HG03280 (cell line): Measurements from ENCODE around the gene ESAM.
A peak's percentile ranks its signal among the peaks of the same experiment; 100 is the strongest.
"Not testable (repeated sequence)": the region's sequence is repeated elsewhere in the genome, so short reads cannot be mapped to it uniquely, and the experiment has no call there.

Experiments
- ATAC-seq: cut with Tn5 transposase; IDR thresholded peaks from one replicate; pipeline ENCODE4 v1.9.1; 2021; ENCODE audit warnings: mild to moderate bottlenecking, moderate library complexity; ENCODE audit not compliant: unreplicated experiment

The ESAM gene

GRCh38 chr11:124776865-124777645 is 15.0 kb upstream of the ESAM start:
- no peak for ATAC-seq

DNA sequence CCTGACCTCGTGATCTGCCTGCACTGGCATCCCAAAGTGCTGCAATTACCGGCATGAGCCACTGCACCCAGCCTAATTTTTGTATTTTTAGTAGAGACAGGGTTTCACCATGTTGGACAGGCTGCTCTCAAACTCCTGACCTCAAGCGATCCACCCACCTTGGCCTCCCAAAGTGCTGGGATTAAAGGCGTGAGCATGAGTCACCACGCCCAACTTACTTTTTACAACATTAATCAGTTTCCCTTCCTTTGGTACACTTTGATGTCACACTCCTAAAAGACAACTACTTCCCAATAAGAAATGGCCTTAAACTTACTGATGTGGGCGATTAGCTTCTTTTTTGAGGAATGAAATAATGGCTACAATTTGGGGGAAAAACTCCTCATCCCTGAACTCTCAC is 8.9 kb upstream of the ESAM start:
- not testable (repeated sequence) for ATAC-seq

DNA sequence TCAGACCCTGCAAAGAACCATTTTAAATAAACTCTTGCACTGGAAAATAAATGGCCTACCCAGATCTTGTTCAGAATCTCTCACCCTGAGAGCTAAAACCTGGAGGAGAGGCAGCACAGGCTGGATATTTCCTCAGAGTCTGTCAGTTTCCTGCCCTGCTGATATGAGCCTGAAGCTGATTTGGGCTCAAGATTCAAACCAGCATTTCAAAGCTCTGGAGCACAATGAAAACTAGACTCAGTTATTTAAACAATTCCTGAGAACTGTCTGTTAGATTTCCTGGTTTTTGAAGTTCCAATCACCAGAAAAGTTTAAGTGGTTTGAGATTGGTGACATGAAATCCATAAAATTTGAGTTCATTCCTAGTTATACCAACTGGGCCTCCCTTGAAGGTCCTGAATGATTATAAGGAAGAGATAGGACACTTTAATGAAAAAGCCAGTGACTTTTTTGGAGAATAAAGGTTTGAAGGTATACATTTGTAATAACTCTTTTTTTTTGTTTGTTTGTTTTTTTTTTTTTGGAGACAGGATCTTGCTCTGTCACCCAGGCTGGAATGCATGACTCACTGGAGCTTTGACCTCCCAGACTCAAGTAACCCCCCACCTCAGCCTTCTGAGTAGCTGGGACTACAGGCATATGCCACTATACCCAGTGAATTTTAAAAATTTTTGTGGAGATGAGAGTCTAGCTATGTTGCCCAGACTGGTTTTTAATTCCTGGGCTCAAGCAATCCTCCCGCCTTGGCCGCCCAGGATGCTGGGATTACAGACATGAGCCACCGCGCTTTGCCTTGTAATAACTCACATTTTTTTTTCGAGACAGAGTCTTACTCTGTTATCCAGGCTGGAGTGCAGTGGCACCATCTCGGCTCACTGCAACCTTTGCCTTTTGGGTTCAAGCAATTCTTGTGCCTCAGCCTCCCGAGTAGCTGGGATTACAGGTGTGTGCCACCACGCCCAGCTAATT is 8.0 kb upstream of the ESAM start:
- ATAC-seq = no peak

- ATAC-seq = no peak
These were observed 6.8 kb upstream of the ESAM start for GRCh38 chr11:124768914-124769313.

DNA sequence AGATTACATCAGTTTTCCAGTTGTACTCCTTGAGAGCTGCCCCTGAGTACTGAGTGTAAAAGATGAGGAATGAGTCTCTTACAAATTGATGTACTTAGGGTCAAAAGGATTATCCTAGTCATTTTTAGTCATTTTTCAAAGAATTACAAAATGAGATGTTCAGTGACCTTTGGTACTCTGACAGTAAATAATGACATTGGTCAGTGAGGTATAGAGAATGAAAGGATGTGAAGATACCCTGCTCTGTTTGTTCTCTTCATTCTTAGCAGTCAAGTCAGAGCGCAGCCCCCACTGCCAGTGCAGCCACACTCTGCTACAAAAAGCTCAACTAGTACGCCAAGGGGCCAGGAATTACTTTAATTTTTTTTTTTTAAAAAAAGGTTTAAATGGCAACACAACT is 4.1 kb upstream of the ESAM start:
- ATAC-seq = no peak

DNA sequence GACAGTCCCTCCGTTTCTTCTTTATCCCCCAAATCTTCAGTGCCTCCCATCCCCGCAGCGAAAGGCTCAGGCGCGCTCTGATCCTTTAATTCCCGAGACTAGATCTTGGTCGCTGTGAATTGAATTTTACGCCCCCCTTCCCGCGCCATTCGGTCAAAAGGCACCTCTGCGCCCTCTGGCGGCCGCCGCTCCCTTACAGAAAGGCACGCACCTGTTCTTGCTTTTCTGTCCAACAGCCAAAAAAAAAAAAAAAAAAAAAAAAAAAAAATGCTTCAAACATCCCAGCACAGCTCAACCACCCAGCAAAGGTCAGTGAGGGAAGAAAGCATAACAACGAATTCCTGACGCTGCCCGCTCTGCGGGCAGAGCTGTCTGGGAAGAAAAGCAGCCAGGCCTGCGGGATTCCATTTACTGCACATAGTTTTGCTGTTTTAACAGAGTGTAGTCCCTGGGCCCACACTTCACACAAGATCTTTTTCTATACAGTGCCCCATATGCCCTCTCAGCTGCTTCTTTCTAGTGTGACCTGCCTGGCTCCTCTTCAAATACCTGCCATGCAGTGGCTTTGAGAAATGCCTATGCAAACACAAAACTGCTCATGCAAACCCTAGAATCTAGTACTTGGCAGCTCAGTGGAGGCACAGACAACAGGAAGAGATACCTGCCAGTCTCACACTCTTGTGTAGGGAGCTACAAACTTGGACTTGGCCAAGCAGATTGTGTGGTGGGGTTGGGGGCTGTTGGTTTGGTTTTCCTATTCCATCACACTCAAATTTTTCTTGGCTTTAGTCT is 1.3 kb upstream of the ESAM start:
- ATAC-seq = peak; percentile 37

GRCh38 chr11:124762624-124763155 is 600 bp upstream of the ESAM start:
- ATAC-seq = peak; percentile 17

GRCh38 chr11:124761301-124762104 is 587 bp downstream of the ESAM start:
- ATAC-seq = no peak

- no peak for ATAC-seq
These were observed 1.3 kb downstream of the ESAM start for GRCh38 chr11:124760806-124761205.

GRCh38 chr11:124760205-124760652 is 1.9 kb downstream of the ESAM start:
- no peak for ATAC-seq

DNA sequence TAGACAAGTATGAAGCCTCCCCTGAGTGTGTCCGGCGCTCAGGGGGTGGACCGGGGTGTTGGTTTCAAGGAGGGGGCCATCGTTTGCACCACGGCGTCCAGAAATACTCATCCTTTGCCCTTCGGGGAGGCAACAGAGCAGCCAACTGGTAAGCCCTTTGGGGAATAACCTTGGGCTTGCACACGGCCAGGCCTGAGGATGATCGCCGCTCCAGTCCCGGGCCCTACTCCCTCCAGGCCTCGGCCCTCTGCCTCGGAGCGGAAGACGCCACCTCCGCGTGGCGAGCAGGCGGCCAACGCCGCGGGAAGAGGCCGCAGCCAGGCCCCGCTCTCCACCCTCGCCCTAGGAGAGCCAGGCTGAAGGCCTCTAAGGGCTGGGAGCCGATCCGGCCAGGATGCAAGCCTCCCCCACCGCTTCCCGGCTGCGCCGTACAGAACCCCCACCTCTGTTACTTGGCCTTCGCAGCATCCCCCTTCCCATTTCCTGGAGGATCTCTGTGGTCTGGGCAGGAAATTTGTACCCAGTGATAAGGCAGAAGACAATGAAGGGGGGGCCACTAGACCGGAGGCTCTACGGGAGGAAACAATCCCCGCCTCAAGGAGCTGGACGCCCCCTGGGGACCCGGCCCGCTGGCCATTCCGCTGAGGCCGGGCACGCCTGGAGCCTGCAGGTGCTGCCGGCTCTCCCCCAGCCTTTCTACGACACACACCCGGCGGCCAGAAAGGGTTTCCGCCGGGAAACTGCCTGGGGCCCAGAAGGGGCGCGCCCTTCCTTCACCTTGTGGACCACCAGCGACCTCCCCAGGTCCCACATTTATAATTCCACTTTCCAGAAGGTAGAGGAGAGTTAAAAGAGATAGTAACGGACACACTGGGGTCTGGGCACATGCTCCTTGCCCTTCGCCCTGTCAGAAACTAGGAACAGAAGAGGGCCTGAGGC is 2.6 kb downstream of the ESAM start:
- no peak for ATAC-seq

- peak; percentile 55 for ATAC-seq
These were observed 3.5 kb downstream of the ESAM start for GRCh38 chr11:124758355-124759265.

GRCh38 chr11:124757320-124757719 is 4.8 kb downstream of the ESAM start:
- no peak for ATAC-seq

- no peak for ATAC-seq
These were observed 5.3 kb downstream of the ESAM start for GRCh38 chr11:124756753-124757227.

DNA sequence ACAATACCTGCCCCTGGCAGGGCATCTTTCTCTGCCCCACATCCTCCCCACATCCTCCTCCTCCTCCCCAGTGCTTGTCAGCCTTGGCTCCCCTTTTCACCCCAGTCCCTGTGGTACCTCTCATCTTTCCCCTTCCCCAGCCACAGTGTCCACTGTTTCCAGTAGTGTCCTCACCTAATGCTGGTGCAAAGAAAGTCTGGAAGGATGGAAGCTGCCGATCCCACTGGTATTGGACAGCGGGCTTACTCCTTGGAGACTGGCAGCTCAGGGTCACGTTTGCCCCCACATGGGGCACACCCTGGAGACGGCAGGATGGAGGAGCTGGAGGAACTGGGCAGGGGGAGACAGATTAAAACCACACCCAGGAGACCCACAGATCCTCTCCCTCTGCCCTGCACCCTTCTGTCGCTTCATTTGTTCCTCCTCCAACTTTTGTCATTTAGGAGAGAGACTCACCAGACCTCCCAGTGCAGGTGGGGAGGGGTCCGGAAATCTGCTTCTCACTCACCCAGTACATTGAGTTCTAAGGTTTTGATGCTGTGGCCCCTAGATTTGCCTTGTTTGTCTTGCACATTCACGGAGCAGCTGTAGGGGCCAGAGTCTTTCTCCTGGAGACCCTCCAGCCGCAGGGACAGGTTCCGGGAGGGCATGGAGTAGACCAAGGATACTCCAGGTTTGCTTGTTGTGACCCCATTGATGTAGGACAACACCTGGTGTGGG is 5.9 kb downstream of the ESAM start:
- ATAC-seq = no peak

GRCh38 chr11:124754710-124755109 is 7.4 kb downstream of the ESAM start:
- ATAC-seq = no peak

GRCh38 chr11:124754309-124754708 is 7.8 kb downstream of the ESAM start:
- no peak for ATAC-seq
